ENCODE measurements around the gene SZRD1.

The SZRD1 gene

DNA sequence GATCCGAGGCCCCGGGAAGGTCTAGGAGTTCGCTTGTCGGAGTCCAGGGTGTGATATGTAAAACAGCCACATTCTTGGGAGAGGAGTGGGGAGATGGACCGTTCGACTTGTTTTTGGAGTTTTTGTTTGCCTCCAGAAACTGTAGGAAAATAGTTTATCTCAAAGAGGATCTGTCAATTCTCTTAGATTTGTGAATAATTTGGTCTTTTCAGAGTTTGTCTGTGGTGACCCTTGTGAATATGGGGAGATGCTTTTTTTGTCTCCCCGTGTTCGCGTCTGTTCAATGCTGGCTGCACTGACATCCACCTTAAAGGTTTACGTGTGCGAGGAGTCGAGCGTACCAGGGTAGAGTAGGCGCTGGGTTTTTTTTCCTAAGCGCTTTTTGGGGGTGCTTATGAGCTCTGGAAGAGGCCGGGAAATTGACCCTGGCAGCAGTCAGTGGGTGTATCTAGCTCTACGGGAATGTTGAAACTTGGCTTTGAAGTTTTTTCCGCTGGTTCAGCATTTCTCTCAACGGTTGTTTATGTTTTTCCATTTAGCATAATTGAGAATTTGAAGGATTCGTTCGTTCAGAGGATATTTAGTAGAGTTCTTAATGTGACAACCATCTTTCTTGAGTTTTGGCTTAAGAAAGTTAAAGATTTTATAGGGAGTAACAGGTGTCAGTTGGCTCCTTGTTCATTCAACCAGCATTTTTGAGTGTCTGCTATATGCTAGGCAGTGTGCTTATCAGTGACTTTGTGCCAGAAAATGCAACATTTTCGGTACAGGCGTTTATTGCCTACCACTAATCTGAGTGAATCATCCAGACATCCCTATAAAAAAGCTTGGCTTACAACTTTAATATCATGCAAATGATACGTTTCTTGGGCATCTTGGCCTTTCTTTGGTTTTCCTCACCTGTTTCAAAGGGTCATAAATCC, 1.2 kb downstream of the SZRD1 start:
- Histone ChIP-seq H4K20me1 (ENCODE audit: insufficient read depth, low read length, poor library complexity, severe bottlenecking) (peaks cover 48% of the 10 kb centered on the region), H3K4me1 (ENCODE audit: insufficient read depth, low read length, poor library complexity, severe bottlenecking) (peaks cover 23% of the 10 kb centered on the region)

DNA sequence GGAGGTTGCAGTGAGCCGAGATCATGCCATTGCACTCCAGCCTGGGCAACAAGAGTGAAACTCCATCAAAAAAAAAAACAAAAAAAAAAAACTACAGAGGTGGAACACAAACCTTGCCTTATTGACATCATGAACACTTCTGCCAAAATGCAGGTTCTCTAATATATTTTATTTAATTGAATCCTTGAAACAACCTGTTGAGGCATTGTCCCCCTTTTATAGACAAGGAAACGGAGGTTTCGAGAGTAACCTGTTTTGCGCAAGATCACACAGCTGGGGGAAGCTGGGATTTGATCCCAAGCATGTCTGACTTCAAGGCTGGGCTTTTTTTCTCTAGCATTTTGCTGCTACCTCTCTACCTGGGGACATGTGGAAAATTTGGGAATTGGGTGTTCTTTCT, 2.8 kb downstream of the SZRD1 start:
- peaks cover 28% of the 10 kb centered on the region for H3K4me1 ChIP-seq (ENCODE audit: insufficient read depth, low read length, poor library complexity, severe bottlenecking)

More for the DNA sequence above, 1.2 kb downstream of the SZRD1 start:
- Histone ChIP-seq H3K9ac (ENCODE audit: low read depth, low read length, poor library complexity, severe bottlenecking) (peak overlapping the region; percentile 95), H3K36me3 (ENCODE audit: insufficient read depth, low read length) (no peaks in the 10 kb centered on the region), H2AFZ (ENCODE audit: low read length) (peak overlapping the region; percentile 79; the same call in 1 of the 2 replicates), H3K9me3 (ENCODE audit: insufficient read depth, low read depth, low read length) (no peaks in the 10 kb centered on the region), H3K9me2 (replicated peaks; ENCODE audit: low read depth, low read length) (no peaks in the 10 kb centered on the region), H3K27me3 (ENCODE audit: insufficient read depth, low read length, poor library complexity, severe bottlenecking) (no peaks in the 10 kb centered on the region), H3K4me2 (ENCODE audit: low read depth, low read length, poor library complexity, severe bottlenecking) (peak overlapping the region; percentile 85), H3K79me2 (ENCODE audit: insufficient read depth, low read length) (peaks cover 58% of the 10 kb centered on the region), H3F3A (ENCODE audit: low read depth) (no peaks in the 10 kb centered on the region), H3K4me3 (ENCODE audit: low read length, poor library complexity, severe bottlenecking) (peak overlapping the region; percentile 93)
- TF ChIP-seq EZH2phosphoT487 (IDR thresholded peaks at IDR 0.05; ENCODE audit: borderline replicate concordance): no peak
- TF ChIP-seq, protein P1, sequence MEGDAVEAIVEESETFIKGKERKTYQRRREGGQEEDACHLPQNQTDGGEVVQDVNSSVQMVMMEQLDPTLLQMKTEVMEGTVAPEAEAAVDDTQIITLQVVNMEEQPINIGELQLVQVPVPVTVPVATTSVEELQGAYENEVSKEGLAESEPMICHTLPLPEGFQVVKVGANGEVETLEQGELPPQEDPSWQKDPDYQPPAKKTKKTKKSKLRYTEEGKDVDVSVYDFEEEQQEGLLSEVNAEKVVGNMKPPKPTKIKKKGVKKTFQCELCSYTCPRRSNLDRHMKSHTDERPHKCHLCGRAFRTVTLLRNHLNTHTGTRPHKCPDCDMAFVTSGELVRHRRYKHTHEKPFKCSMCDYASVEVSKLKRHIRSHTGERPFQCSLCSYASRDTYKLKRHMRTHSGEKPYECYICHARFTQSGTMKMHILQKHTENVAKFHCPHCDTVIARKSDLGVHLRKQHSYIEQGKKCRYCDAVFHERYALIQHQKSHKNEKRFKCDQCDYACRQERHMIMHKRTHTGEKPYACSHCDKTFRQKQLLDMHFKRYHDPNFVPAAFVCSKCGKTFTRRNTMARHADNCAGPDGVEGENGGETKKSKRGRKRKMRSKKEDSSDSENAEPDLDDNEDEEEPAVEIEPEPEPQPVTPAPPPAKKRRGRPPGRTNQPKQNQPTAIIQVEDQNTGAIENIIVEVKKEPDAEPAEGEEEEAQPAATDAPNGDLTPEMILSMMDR (conservative IDR thresholded peaks at IDR 0.05; ENCODE audit: low read length): no peak

DNA sequence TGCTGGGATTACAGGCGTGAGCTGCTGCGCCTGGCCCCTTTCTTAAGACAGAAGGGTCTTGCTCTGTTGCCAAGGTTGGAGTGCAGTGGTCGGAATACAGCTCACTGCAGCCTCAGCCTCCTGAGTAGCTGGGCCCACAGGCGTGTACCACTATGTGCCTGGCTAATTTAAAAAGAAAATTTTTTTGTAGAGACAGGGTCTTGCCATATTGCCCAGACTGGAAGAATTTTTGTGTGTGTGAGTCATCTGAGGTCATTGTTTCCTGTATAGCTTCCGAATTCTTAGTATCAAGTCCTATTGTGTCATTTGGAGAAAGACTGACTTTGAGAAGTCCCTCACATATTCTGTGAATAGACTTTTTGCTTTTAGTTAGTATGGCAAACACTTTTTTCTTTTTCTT, 4.7 kb downstream of the SZRD1 start:
- Histone ChIP-seq H3K27me3 (ENCODE audit: insufficient read depth, low read length, poor library complexity, severe bottlenecking) (no peaks in the 10 kb centered on the region), H3K4me1 (ENCODE audit: insufficient read depth, low read length, poor library complexity, severe bottlenecking) (peaks cover 29% of the 10 kb centered on the region), H3K4me3 (ENCODE audit: low read length, poor library complexity, severe bottlenecking) (no peak overlapping the region), H3F3A (ENCODE audit: low read depth) (no peaks in the 10 kb centered on the region), H4K20me1 (ENCODE audit: insufficient read depth, low read length, poor library complexity, severe bottlenecking) (peaks cover 78% of the 10 kb centered on the region), H3K9me2 (replicated peaks; ENCODE audit: low read depth, low read length) (no peaks in the 10 kb centered on the region), H3K9ac (ENCODE audit: low read depth, low read length, poor library complexity, severe bottlenecking) (no peak overlapping the region), H3K9me3 (ENCODE audit: insufficient read depth, low read depth, low read length) (no peaks in the 10 kb centered on the region), H2AFZ (ENCODE audit: low read length) (no peak overlapping the region), H3K79me2 (ENCODE audit: insufficient read depth, low read length) (peaks cover 92% of the 10 kb centered on the region), H3K36me3 (ENCODE audit: insufficient read depth, low read length) (no peaks in the 10 kb centered on the region), H3K4me2 (ENCODE audit: low read depth, low read length, poor library complexity, severe bottlenecking) (peak overlapping the region; percentile 41)
- TF ChIP-seq EZH2phosphoT487 (IDR thresholded peaks at IDR 0.05; ENCODE audit: borderline replicate concordance): no peak
- TF ChIP-seq, protein P1 (conservative IDR thresholded peaks at IDR 0.05; ENCODE audit: low read length): no peak

More for the DNA sequence above, 2.8 kb downstream of the SZRD1 start:
- Histone ChIP-seq H3K79me2 (ENCODE audit: insufficient read depth, low read length) (peaks cover 73% of the 10 kb centered on the region), H3K36me3 (ENCODE audit: insufficient read depth, low read length) (no peaks in the 10 kb centered on the region), H3K27me3 (ENCODE audit: insufficient read depth, low read length, poor library complexity, severe bottlenecking) (no peaks in the 10 kb centered on the region), H2AFZ (ENCODE audit: low read length) (no peak overlapping the region), H3F3A (ENCODE audit: low read depth) (no peaks in the 10 kb centered on the region), H3K4me2 (ENCODE audit: low read depth, low read length, poor library complexity, severe bottlenecking) (peak overlapping the region; percentile 85), H4K20me1 (ENCODE audit: insufficient read depth, low read length, poor library complexity, severe bottlenecking) (peaks cover 61% of the 10 kb centered on the region), H3K9ac (ENCODE audit: low read depth, low read length, poor library complexity, severe bottlenecking) (peak overlapping the region; percentile 95), H3K9me2 (replicated peaks; ENCODE audit: low read depth, low read length) (no peaks in the 10 kb centered on the region), H3K9me3 (ENCODE audit: insufficient read depth, low read depth, low read length) (no peaks in the 10 kb centered on the region), H3K4me3 (ENCODE audit: low read length, poor library complexity, severe bottlenecking) (no peak overlapping the region)
- no peak for TF ChIP-seq EZH2phosphoT487 (IDR thresholded peaks at IDR 0.05; ENCODE audit: borderline replicate concordance)
